CD4-positive, CD25-positive, alpha-beta regulatory T cell (primary cell): Measurements from ENCODE around the gene AGMO. TPM values are rescaled to one million over a fixed set of nuclear protein-coding genes. Genes with fewer than 3 reads are reported as not detected.

Source experiments
- ATAC-seq, 2 donors: fragments of 150-1000 bp; cut with Tn5 transposase; one replicate each; pipeline ENCODE4 v1.10.0; 2021; ENCODE audit warnings: low read depth in 2 of 2, moderate number of reproducible peaks in 2 of 2, moderate library complexity in 1 of 2
- DNase-seq, 3 donors: peaks; one replicate each; pipeline versions ENCODE4 v3.0.0 to v3.0.0-alpha.2; 2012 to 2022; ENCODE audit warnings: mixed read lengths in 1 of 3
- H3K27ac ChIP-seq: one replicate; pipeline ENCODE4 v1.7.0; 2013; ENCODE audit warnings: mild to moderate bottlenecking, low read length; ENCODE audit not compliant: insufficient read depth, poor library complexity, severe bottlenecking
- H3K27me3 ChIP-seq: one replicate; pipeline ENCODE4 v1.7.0; 2013; ENCODE audit warnings: low read length; ENCODE audit not compliant: control insufficient read depth, insufficient read depth
- H3K36me3 ChIP-seq: one replicate; pipeline ENCODE4 v1.7.0; 2013; ENCODE audit warnings: mild to moderate bottlenecking, low read length, moderate library complexity; ENCODE audit not compliant: control insufficient read depth, insufficient read depth
- H3K4me1 ChIP-seq: 2 replicates; pipeline ENCODE4 v1.7.0; 2013; ENCODE audit warnings: mild to moderate bottlenecking, low read length; ENCODE audit not compliant: insufficient read depth, control insufficient read depth, poor library complexity, severe bottlenecking
- H3K4me3 ChIP-seq: one replicate; pipeline ENCODE4 v1.7.0; 2013; ENCODE audit warnings: low read depth, mild to moderate bottlenecking, low read length, moderate library complexity
- H3K9me3 ChIP-seq, 2 experiments: 1 replicate in 1 of 2; 2 replicates in 1 of 2; pipeline ENCODE4 v1.7.0; 2013; ENCODE audit warnings: low read length in 2 of 2, mild to moderate bottlenecking in 1 of 2, moderate library complexity in 1 of 2; ENCODE audit not compliant: control insufficient read depth in 2 of 2
- H3K27ac Mint-ChIP-seq, 3 donors: one replicate each; pipeline ENCODE4 v1.8.0; 2020 to 2022; ENCODE audit warnings: mild to moderate bottlenecking in 3 of 3, mixed read lengths in 3 of 3, moderate library complexity in 2 of 3
- H3K27me3 Mint-ChIP-seq: one replicate; pipeline ENCODE4 v1.8.0; 2022; ENCODE audit warnings: mild to moderate bottlenecking, mixed read lengths
- H3K36me3 Mint-ChIP-seq: one replicate; pipeline ENCODE4 v1.8.0; 2020; ENCODE audit warnings: mixed read lengths
- H3K4me1 Mint-ChIP-seq, 4 donors: one replicate each; pipeline ENCODE4 v1.8.0; 2020 to 2022; ENCODE audit warnings: mixed read lengths in 4 of 4, mild to moderate bottlenecking in 1 of 4
- H3K4me3 Mint-ChIP-seq, 4 donors: one replicate each; pipeline ENCODE4 v1.8.0; 2020 to 2022; ENCODE audit warnings: mild to moderate bottlenecking in 4 of 4, mixed read lengths in 4 of 4, moderate library complexity in 3 of 4
- H3K9me3 Mint-ChIP-seq, 7 donors: one replicate each; pipeline ENCODE4 v1.8.0; 2020 to 2022; ENCODE audit warnings: mixed read lengths in 7 of 7, mild to moderate bottlenecking in 3 of 7, moderate library complexity in 2 of 7
- polyA plus RNA-seq, 4 donors: library from polyadenylated mRNA; unstranded; fragments of 300-500 nt; fragmentation: Illumina TruSeq; gene quantifications; one replicate each; pipeline ENCODE4 v1.2.3, GENCODE V29; 2021
- total RNA-seq: library from RNA; stranded (reverse); gene quantifications from one replicate; pipeline ENCODE4 v1.2.3, GENCODE V29; 2022

Gene AGMO
- total RNA-seq (not detected), polyA plus RNA-seq (not detected)

DNA sequence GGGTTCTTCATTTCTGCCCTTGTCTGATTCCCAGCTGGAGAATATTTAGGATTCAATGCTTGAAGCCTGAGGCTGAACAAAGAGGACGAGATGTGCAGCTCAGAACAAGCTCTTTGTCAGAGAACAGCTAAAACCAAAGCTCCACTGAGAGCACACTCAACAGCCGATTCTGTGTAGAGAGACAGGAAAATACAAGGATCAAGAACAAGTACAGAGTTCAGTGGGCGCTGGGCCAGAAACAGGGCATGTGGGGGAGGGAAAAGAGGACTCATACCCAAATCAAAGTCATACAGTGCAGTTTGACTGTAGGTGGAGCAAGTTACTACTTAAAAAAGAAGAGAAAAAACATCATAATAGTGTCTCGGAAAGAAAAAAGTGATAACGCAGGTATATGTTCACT is at the start of gene AGMO:
AGMO (minus strand) TSS at position 181 of the 400 bp plus-strand sequence.
- no peak for DNase-seq
- Mint-ChIP-seq H3K27me3 (no peaks in the 10 kb centered on the region), H3K4me1 (no peaks in the 10 kb centered on the region), H3K27ac (no peak within 1 kb of the TSS), H3K9me3 (peaks cover 0 to 16% (median 4%) of the 10 kb centered on the region in 7 donors), H3K36me3 (no peaks in the 10 kb centered on the region), H3K4me3 (no peak within 1 kb of the TSS)
- H3K36me3 ChIP-seq = no peaks in the 10 kb centered on the region
- no peak within 1 kb of the TSS for H3K27ac ChIP-seq
- ATAC-seq = no peak
- H3K27me3 ChIP-seq = no peaks in the 10 kb centered on the region
- peaks cover 0 to 5% of the 10 kb centered on the region in 2 experiments for H3K9me3 ChIP-seq
- H3K4me1 ChIP-seq = no peaks in the 10 kb centered on the region
- H3K4me3 ChIP-seq = no peak within 1 kb of the TSS

DNA sequence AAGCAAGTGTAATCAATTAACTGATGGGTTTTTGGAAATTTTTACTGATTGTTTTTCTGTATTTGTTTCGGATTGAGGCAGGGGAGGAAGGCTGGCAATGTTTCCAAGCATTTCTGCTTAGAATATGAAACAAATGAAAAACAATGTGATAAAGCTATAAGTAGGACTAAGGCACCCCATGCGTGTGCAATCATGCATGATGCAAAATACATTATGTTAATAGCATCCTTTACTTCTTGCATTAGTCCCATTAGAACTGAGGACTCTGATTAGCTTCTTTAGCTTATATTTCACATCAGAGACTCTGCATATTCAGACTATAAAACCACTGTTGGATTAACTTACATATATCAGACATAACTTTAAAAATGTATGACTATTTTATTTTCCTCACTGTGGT is 48.7 kb upstream of the AGMO start:
- no peaks in the 10 kb centered on the region for H3K9me3 ChIP-seq

DNA sequence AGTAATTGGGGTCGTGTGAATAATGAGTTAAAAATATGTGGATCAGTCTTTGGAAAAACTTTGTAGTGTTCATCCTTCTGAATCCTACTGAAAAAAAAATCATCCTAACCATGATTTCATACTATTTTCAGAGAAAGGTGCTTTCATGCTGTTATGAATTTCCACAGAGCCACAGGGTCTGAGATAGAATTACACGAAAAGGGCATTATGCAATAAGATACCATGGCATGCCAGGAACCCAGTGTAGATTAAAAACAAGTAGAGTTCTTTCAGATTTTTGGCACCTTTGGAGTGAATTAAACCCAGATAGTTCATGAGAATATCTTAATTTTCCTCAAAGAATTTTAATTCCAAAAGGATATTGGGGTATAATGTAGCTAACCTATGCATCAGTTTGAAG is 47.5 kb upstream of the AGMO start:
- DNase-seq (no peak), ATAC-seq (no peak)
- no peaks in the 10 kb centered on the region for H3K36me3 ChIP-seq
- H3K4me3 ChIP-seq = no peak overlapping the region
- Mint-ChIP-seq H3K36me3 (no peaks in the 10 kb centered on the region), H3K9me3 (peaks cover 0 to 16% (median 2%) of the 10 kb centered on the region in 7 donors), H3K27me3 (no peaks in the 10 kb centered on the region), H3K4me1 (no peaks in the 10 kb centered on the region), H3K27ac (no peak overlapping the region), H3K4me3 (no peak overlapping the region)
- H3K9me3 ChIP-seq = no peaks in the 10 kb centered on the region
- H3K27me3 ChIP-seq = no peaks in the 10 kb centered on the region
- no peak overlapping the region for H3K27ac ChIP-seq
- no peaks in the 10 kb centered on the region for H3K4me1 ChIP-seq

More for the DNA sequence above, 48.7 kb upstream of the AGMO start:
- Mint-ChIP-seq H3K4me3 (no peak overlapping the region), H3K36me3 (no peaks in the 10 kb centered on the region), H3K27me3 (no peaks in the 10 kb centered on the region), H3K4me1 (no peaks in the 10 kb centered on the region), H3K9me3 (peaks cover 0 to 13% (median 2%) of the 10 kb centered on the region in 7 donors), H3K27ac (no peak overlapping the region)
- no peak for DNase-seq
- H3K27ac ChIP-seq = no peak overlapping the region
- H3K4me1 ChIP-seq = no peaks in the 10 kb centered on the region
- H3K36me3 ChIP-seq = no peaks in the 10 kb centered on the region
- ATAC-seq = no peak
- no peak overlapping the region for H3K4me3 ChIP-seq
- no peaks in the 10 kb centered on the region for H3K27me3 ChIP-seq

DNA sequence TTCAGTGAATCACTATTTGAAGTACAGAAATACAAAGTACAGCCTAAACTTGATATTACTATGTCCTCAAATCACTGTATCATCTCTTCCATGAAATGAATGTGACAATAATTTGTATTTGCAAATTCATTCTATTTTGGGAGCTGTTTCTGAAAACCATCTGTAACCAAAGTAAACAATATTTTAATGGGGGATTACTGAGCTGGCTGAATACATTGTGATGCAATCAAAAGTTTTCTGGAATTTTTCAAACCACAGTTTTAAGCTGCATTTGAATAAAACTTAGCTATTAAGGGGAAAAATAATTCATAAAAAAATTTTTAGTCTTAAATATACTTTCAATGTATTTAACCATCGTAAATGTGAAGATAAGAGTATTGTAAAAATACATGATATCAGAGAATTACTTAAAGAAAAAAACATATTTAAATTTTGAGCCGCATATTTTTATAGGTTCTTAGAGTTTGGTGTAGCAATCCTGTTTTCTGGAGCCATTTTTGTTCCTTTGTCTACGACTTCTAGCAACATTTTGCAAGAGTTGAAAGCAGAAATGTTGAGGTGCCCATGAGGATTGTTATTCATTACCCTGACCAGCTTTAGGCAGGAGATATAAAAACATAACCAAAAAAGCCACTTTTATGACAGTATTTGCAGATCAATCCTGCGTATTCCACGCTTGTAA is 45.9 kb upstream of the AGMO start:
- Histone ChIP-seq H3K4me3 (no peak overlapping the region), H3K27me3 (no peaks in the 10 kb centered on the region), H3K36me3 (no peaks in the 10 kb centered on the region), H3K27ac (no peak overlapping the region), H3K4me1 (no peaks in the 10 kb centered on the region), H3K9me3 (peaks cover 5 to 6% of the 10 kb centered on the region in 2 experiments)
- H3K9me3 Mint-ChIP-seq = peaks cover 0 to 25% (median 7%) of the 10 kb centered on the region in 7 donors
- H3K4me3 Mint-ChIP-seq = no peak overlapping the region
- no peaks in the 10 kb centered on the region for H3K27me3 Mint-ChIP-seq
- no peak overlapping the region for H3K27ac Mint-ChIP-seq
- DNase-seq = no peak
- no peak for ATAC-seq
- H3K4me1 Mint-ChIP-seq = no peaks in the 10 kb centered on the region
- no peaks in the 10 kb centered on the region for H3K36me3 Mint-ChIP-seq

GRCh38 chr7:15606561-15606960 is 44.7 kb upstream of the AGMO start:
- Mint-ChIP-seq H3K4me1 (no peaks in the 10 kb centered on the region), H3K36me3 (no peaks in the 10 kb centered on the region), H3K27me3 (no peaks in the 10 kb centered on the region), H3K9me3 (peaks cover 0 to 25% (median 4%) of the 10 kb centered on the region in 7 donors), H3K4me3 (no peak overlapping the region), H3K27ac (no peak overlapping the region)
- Histone ChIP-seq H3K36me3 (no peaks in the 10 kb centered on the region), H3K27me3 (no peaks in the 10 kb centered on the region), H3K27ac (no peak overlapping the region), H3K9me3 (peaks cover 5 to 6% of the 10 kb centered on the region in 2 experiments), H3K4me3 (no peak overlapping the region), H3K4me1 (no peaks in the 10 kb centered on the region)
- DNase-seq = no peak
- ATAC-seq = no peak

- H3K4me1 ChIP-seq = no peaks in the 10 kb centered on the region
- ATAC-seq (no peak), DNase-seq (no peak)
- Mint-ChIP-seq H3K36me3 (no peaks in the 10 kb centered on the region), H3K4me1 (no peaks in the 10 kb centered on the region), H3K4me3 (no peak overlapping the region), H3K9me3 (peaks cover 0 to 14% (median 0%) of the 10 kb centered on the region in 7 donors), H3K27me3 (no peaks in the 10 kb centered on the region), H3K27ac (no peak overlapping the region)
- no peak overlapping the region for H3K4me3 ChIP-seq
- H3K36me3 ChIP-seq = no peaks in the 10 kb centered on the region
- peaks cover 5 to 6% of the 10 kb centered on the region in 2 experiments for H3K9me3 ChIP-seq
- H3K27me3 ChIP-seq = no peaks in the 10 kb centered on the region
- H3K27ac ChIP-seq = no peak overlapping the region
Measured at GRCh38 chr7:15604166-15604565, 42.4 kb upstream of the AGMO start.

DNA sequence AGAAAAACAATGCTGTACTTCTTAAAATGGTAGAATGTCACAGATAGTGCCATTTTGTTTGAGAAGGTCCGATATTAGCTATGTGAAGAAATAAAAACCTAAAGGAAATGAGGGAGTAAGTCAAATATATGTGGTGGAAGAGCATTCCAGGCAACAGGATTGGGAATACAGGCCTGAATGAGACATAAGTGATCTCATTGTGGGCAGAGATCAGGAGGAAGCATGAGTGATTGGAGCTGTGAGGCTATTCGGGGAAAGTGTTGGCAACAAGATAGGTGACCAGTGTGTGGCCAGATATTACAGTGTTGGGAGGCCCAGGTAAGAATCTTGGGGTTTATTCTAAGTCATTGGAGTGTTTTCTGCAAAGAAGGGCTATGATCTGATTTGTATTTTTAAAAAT is 41.3 kb upstream of the AGMO start:
- Histone ChIP-seq H3K9me3 (peaks cover 5 to 6% of the 10 kb centered on the region in 2 experiments), H3K4me3 (no peak overlapping the region), H3K4me1 (no peaks in the 10 kb centered on the region), H3K27me3 (no peaks in the 10 kb centered on the region), H3K27ac (no peak overlapping the region), H3K36me3 (no peaks in the 10 kb centered on the region)
- no peak for ATAC-seq
- Mint-ChIP-seq H3K4me1 (no peaks in the 10 kb centered on the region), H3K36me3 (no peaks in the 10 kb centered on the region), H3K27ac (no peak overlapping the region), H3K9me3 (peaks cover 0 to 12% (median 2%) of the 10 kb centered on the region in 7 donors), H3K4me3 (no peak overlapping the region), H3K27me3 (no peaks in the 10 kb centered on the region)
- DNase-seq = no peak

DNA sequence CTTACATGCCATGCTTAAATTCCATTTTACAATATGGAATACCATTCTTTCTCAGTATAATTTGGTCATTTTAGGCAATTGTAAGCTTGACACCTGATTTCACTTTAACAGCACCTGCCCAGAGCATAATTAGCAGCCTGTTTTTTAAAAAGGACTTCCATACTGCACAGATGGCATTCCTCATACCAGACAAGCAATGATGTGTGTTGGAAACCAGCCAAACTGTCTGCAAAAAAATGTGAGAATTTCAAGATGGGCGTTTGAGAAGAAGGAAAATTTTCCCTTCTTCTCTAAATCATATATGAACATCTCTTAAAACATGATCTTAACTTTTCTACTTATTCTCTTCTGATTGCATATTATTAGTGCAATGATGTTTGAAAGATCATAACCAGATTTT is 40.4 kb upstream of the AGMO start:
- Histone ChIP-seq H3K4me3 (no peak overlapping the region), H3K9me3 (peaks cover 5 to 6% of the 10 kb centered on the region in 2 experiments), H3K27me3 (no peaks in the 10 kb centered on the region), H3K36me3 (no peaks in the 10 kb centered on the region), H3K27ac (no peak overlapping the region), H3K4me1 (no peaks in the 10 kb centered on the region)
- DNase-seq = no peak
- Mint-ChIP-seq H3K27ac (no peak overlapping the region), H3K36me3 (no peaks in the 10 kb centered on the region), H3K4me1 (no peaks in the 10 kb centered on the region), H3K4me3 (no peak overlapping the region), H3K27me3 (no peaks in the 10 kb centered on the region), H3K9me3 (peaks cover 0 to 19% (median 2%) of the 10 kb centered on the region in 7 donors)
- no peak for ATAC-seq
